K562 (cell line): ENCODE measurements around the gene ATP5MC3. TPM values are rescaled to one million over a fixed set of nuclear protein-coding genes. Genes with fewer than 3 reads are reported as not detected.

Experiments
- DMBX1 ChIP-seq: fragments of 250-450 bp; sonication (Bioruptor Pico); IDR thresholded peaks from 2 replicates; pipeline ENCODE4 v1.8.0; 2022; ENCODE audit warnings: inconsistent platforms, mild to moderate bottlenecking, moderate library complexity, borderline replicate concordance
- DPF2 ChIP-seq: fragments of 450-650 bp; IDR thresholded peaks from 2 replicates; pipeline ENCODE4 v1.6.1; 2016
- ELF1 ChIP-seq: fragments of 200-800 bp; sonication (Bioruptor generic); IDR thresholded peaks from 2 replicates; pipeline ENCODE4 v1.6.1; 2016; ENCODE audit warnings: missing genetic modification characterization, missing compliant biosample characterization
- GTF2E2 ChIP-seq: fragments of 200-800 bp; sonication (Bioruptor generic); IDR thresholded peaks from 2 replicates; pipeline ENCODE4 v1.6.1; 2016; ENCODE audit warnings: missing genetic modification characterization, missing compliant biosample characterization
- HDAC1 ChIP-seq, 2 experiments: fragments of 450-650 bp; IDR thresholded peaks; 2 replicates each; pipeline ENCODE4 v1.6.1; 2016 to 2017; ENCODE audit warnings: inconsistent platforms in 1 of 2, mild to moderate bottlenecking in 1 of 2, moderate library complexity in 1 of 2
- HDAC3 ChIP-seq: fragments of 450-650 bp; IDR thresholded peaks from 2 replicates; pipeline ENCODE4 v1.6.1; 2018; ENCODE audit warnings: borderline replicate concordance, mild to moderate bottlenecking, moderate library complexity; ENCODE audit not compliant: partially characterized antibody
- HMGN3 ChIP-seq: IDR thresholded peaks from 2 replicates; pipeline ENCODE4 v1.6.1; 2011; ENCODE audit warnings: borderline replicate concordance, low read depth, mild to moderate bottlenecking, mixed read lengths, low read length; ENCODE audit not compliant: insufficient read length; ENCODE audit errors: extremely low read depth
- MCM3 ChIP-seq: fragments of 450-650 bp; IDR thresholded peaks from 2 replicates; pipeline ENCODE4 v1.6.1; 2016
- NELFE ChIP-seq: IDR thresholded peaks from 2 replicates; pipeline ENCODE4 v1.6.1; 2011; ENCODE audit warnings: mild to moderate bottlenecking; ENCODE audit not compliant: insufficient read depth, insufficient read length
- RAD21 ChIP-seq, 2 experiments: fragments of 250-450 bp in 1 of 2; fragments of 450-650 bp in 1 of 2; sonication (Bioruptor Pico) in 1 of 2; formaldehyde crosslinking in 1 of 2; IDR thresholded peaks in 1 of 2; conservative IDR thresholded peaks in 1 of 2; 2 replicates each; pipeline versions ENCODE4 v1.4.0 to v1.8.0; 2020 to 2022; ENCODE audit warnings: mild to moderate bottlenecking in 2 of 2, moderate library complexity in 1 of 2
- SMARCB1 ChIP-seq: IDR thresholded peaks from 2 replicates; pipeline ENCODE4 v1.6.1; 2011; ENCODE audit warnings: improper control_type of control experiment, low read depth; ENCODE audit not compliant: insufficient read length
- SRSF3 ChIP-seq: fragments of 200-400 bp; formaldehyde crosslinking; IDR thresholded peaks from 2 replicates; pipeline ENCODE4 v1.6.1; 2016; ENCODE audit warnings: mild to moderate bottlenecking, low read length, moderate library complexity; ENCODE audit not compliant: insufficient read depth
- TRIM24 ChIP-seq, 2 experiments: fragments of 450-650 bp; IDR thresholded peaks; 2 replicates each; pipeline ENCODE4 v1.6.1; 2016
- TRIM28 ChIP-seq: fragments of 450-650 bp; IDR thresholded peaks from 2 replicates; pipeline ENCODE4 v1.6.1; 2017
- YY1 ChIP-seq, 3 experiments: IDR thresholded peaks; 2 replicates each; pipeline ENCODE4 v1.6.1; 2011; ENCODE audit warnings: low read length in 2 of 3, mild to moderate bottlenecking in 2 of 3, moderate library complexity in 2 of 3, borderline replicate concordance in 1 of 3, control low read depth in 1 of 3, low read depth in 1 of 3; ENCODE audit not compliant: insufficient read depth in 3 of 3, insufficient replicate concordance in 2 of 3, control insufficient read depth in 1 of 3, insufficient read length in 1 of 3; ENCODE audit errors: extremely low read depth in 1 of 3
- ZBTB11 ChIP-seq, 3 experiments: fragments of 200-800 bp in 1 of 3; fragments of 250-450 bp in 1 of 3; fragments of 450-650 bp in 1 of 3; sonication (Bioruptor Pico) in 1 of 3; sonication (Bioruptor generic) in 1 of 3; formaldehyde crosslinking in 1 of 3; IDR thresholded peaks; 2 replicates each; pipeline versions ENCODE4 v1.6.1 to v1.8.0; 2016 to 2022; ENCODE audit warnings: mild to moderate bottlenecking in 2 of 3, missing genetic modification characterization in 2 of 3, missing compliant biosample characterization in 1 of 3, moderate library complexity in 1 of 3
- ZFP1 ChIP-seq: fragments of 450-650 bp; formaldehyde crosslinking; IDR thresholded peaks from 2 replicates; pipeline ENCODE4 v1.4.0; 2020; ENCODE audit warnings: mild to moderate bottlenecking, mixed read lengths
- ZNF311 ChIP-seq: fragments of 250-450 bp; sonication (Bioruptor Pico); IDR thresholded peaks from 2 replicates; pipeline ENCODE4 v1.4.0; 2020; ENCODE audit warnings: mild to moderate bottlenecking, moderate library complexity
- ZNF512 ChIP-seq: IDR thresholded peaks from 2 replicates; pipeline ENCODE4 v1.6.1; 2016; ENCODE audit warnings: missing genetic modification characterization, missing compliant biosample characterization
- ZNF584 ChIP-seq: fragments of 200-800 bp; sonication (Bioruptor generic); IDR thresholded peaks from 2 replicates; pipeline ENCODE4 v1.6.1; 2016; ENCODE audit warnings: low read depth, mild to moderate bottlenecking, missing genetic modification characterization, missing compliant biosample characterization
- ZNF644 ChIP-seq: fragments of 200-800 bp; sonication (Bioruptor generic); IDR thresholded peaks from 2 replicates; pipeline ENCODE4 v1.6.1; 2016; ENCODE audit warnings: low read depth, missing genetic modification characterization, missing compliant biosample characterization
- ZNF695 ChIP-seq: fragments of 450-650 bp; formaldehyde crosslinking; IDR thresholded peaks from 2 replicates; pipeline ENCODE4 v1.4.0; 2020; ENCODE audit warnings: mild to moderate bottlenecking, moderate library complexity
- ZZZ3 ChIP-seq: fragments of 450-650 bp; IDR thresholded peaks from 2 replicates; pipeline ENCODE4 v1.6.1; 2016; ENCODE audit warnings: antibody characterized with exemption, mild to moderate bottlenecking, moderate library complexity
- polyA plus RNA-seq, 8 experiments: library from polyadenylated mRNA; depleted of rRNA in 4 of 8; stranded (reverse) in 5 of 8; unstranded in 3 of 8; fragments of >200 nt; fragmentation: Nextera tagmentation in 2 of 8; fragmentation: Illumina TruSeq in 1 of 8; extraction: Ambion mirVana in 2 of 8; extraction: Trizol in 1 of 8; gene quantifications; 2 replicates each; pipeline versions ENCODE4 v1.2.1 to v1.2.3, GENCODE V29; 2011 to 2014; ENCODE audit warnings: inconsistent platforms in 1 of 8, missing spikeins in 1 of 8
- total RNA-seq, 7 experiments: library from RNA; depleted of rRNA in 6 of 7; stranded (reverse); fragments of >200 nt in 6 of 7; fragmentation: Illumina TruSeq in 2 of 7; extraction: Trizol in 2 of 7; gene quantifications; 2 replicates each; pipeline versions ENCODE4 v1.2.1 to v1.2.3, GENCODE V29; 2011 to 2021; ENCODE audit warnings: low replicate concordance in 1 of 7

The ATP5MC3 gene
- total and polyA plus RNA-seq, 9 of the 15 experiments (the other 6 are each of a cell fraction or from before 2014, with no cell fraction given): 423 to 2,565 (median 1,012) TPM

- TF ChIP-seq YY1 (IDR thresholded peaks at IDR 0.05; ENCODE audit: borderline replicate concordance in 1 of 3, control insufficient read depth in 1 of 3, extremely low read depth in 1 of 3, insufficient read depth in 3 of 3, insufficient read length in 1 of 3, insufficient replicate concordance in 2 of 3, low read depth in 1 of 3, low read length in 2 of 3): no peak
- no peak for TF ChIP-seq SMARCB1
- TF ChIP-seq MCM3: no peak
- TF ChIP-seq ZZZ3: peak; percentile 3; the same call in 1 of the 2 replicates
- TF ChIP-seq GTF2E2: peak; percentile 74; the same call in 1 of the 2 replicates
- TF ChIP-seq SRSF3: no peak
- 0 out of 6 replicates have a peak, but pooled peaks of 1 of the 3 experiments have one; percentile 3 for TF ChIP-seq ZBTB11 (CRISPR knock-in tag; IDR thresholded peaks at IDR 0.05)
- TF ChIP-seq HDAC3: peak; percentile 57
- TF ChIP-seq HDAC1 (IDR thresholded peaks at IDR 0.05): 0 out of 4 replicates have a peak, but pooled peaks of 1 of the 2 experiments have one; percentile 6
- TF ChIP-seq ZNF584 (CRISPR knock-in tag): peak; percentile 71; the same call in 1 of the 2 replicates
- peak in 1 of 2 experiments; percentile 73; a peak in 2 of 4 replicates for TF ChIP-seq TRIM24 (IDR thresholded peaks at IDR 0.05)
- 0 out of 2 replicates have a peak, but pooled peaks have one; percentile 79 for TF ChIP-seq DMBX1 (CRISPR knock-in tag)
- TF ChIP-seq ZNF644: peak; percentile 88
- no peak for TF ChIP-seq RAD21 (CRISPR knock-in tag; conservative IDR thresholded peaks at IDR 0.05 in 1 of 2, IDR thresholded peaks at IDR 0.05 in 1 of 2)
- no peak for TF ChIP-seq NELFE
- TF ChIP-seq HMGN3: peak; percentile 12
- peak; percentile 81 for TF ChIP-seq DPF2
- TF ChIP-seq ZFP1 (CRISPR knock-in tag): peak; percentile 24; the same call in 1 of the 2 replicates
- peak; percentile 12; the same call in 1 of the 2 replicates for TF ChIP-seq ELF1
- TF ChIP-seq ZNF311: peak; percentile 61; the same call in 1 of the 2 replicates
- peak; percentile 34; the same call in 1 of the 2 replicates for TF ChIP-seq ZNF695
- peak; percentile 47 for TF ChIP-seq ZNF512 (tag)
- TF ChIP-seq TRIM28: 0 out of 2 replicates have a peak, but pooled peaks have one; percentile 7
These were observed 383 bp upstream of the ATP5MC3 start (continued) for GRCh38 chr2:175181877-175182308.
